OCI-LY3 (cell line): ENCODE measurements around the gene CLIC6.

Source experiments
- EZH2phosphoT487 ChIP-seq: fragments of 200-600 bp; shearing (Covaris generic); IDR thresholded peaks from 2 replicates; pipeline ENCODE4 v1.6.1; 2018; ENCODE audit warnings: antibody characterized with exemption, mixed run types, low read depth
- TF ChIP-seq, protein P1 (sequence below): fragments of 200-600, 300-600 bp; sonication (generic); IDR thresholded peaks from 2 replicates; pipeline ENCODE4 v1.5.1; 2014; ENCODE audit warnings: antibody characterized with exemption, low read length, low read depth

DNA sequence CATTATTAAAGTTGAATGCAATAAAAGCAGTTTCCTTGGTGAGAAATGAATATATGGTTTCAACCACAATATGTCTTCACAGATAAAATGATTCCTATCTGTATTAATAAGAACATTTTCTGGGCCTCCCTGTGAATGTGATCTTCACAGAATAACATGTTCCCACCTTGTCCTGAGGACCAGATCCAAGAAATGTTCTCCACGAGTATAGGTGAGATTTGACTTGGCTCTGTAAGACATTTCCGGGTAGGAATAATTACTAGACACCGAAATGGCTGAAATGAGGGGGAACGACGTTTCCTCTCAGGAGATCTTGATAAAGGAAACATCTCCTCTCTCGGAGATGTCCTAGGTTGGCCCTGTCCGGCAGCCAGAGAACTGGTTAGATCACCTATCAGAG, 61.4 kb downstream of the CLIC6 start:
- TF ChIP-seq, protein P1, sequence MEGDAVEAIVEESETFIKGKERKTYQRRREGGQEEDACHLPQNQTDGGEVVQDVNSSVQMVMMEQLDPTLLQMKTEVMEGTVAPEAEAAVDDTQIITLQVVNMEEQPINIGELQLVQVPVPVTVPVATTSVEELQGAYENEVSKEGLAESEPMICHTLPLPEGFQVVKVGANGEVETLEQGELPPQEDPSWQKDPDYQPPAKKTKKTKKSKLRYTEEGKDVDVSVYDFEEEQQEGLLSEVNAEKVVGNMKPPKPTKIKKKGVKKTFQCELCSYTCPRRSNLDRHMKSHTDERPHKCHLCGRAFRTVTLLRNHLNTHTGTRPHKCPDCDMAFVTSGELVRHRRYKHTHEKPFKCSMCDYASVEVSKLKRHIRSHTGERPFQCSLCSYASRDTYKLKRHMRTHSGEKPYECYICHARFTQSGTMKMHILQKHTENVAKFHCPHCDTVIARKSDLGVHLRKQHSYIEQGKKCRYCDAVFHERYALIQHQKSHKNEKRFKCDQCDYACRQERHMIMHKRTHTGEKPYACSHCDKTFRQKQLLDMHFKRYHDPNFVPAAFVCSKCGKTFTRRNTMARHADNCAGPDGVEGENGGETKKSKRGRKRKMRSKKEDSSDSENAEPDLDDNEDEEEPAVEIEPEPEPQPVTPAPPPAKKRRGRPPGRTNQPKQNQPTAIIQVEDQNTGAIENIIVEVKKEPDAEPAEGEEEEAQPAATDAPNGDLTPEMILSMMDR: no peak
- TF ChIP-seq EZH2phosphoT487: no peak
